BE2C (cell line): ENCODE results near the gene SELENOP.
"Not testable (repeated sequence)": the region's sequence is repeated elsewhere in the genome, so short reads cannot be mapped to it uniquely, and the experiment has no call there.

Experiments
- DNase-seq: peaks from one replicate; pipeline ENCODE4 v3.0.0-alpha.2; 2020
- H3K27me3 ChIP-seq: fragments of 250-450 bp; sonication (Bioruptor Pico); 2 replicates; pipeline ENCODE4 v1.5.1; 2020; ENCODE audit warnings: mild to moderate bottlenecking
- H3K36me3 ChIP-seq: fragments of 250-450 bp; sonication (Bioruptor Pico); 2 replicates; pipeline ENCODE4 v1.5.1; 2020; ENCODE audit warnings: mild to moderate bottlenecking
- H3K4me1 ChIP-seq: fragments of 250-450 bp; sonication (Bioruptor Pico); 2 replicates; pipeline ENCODE4 v1.5.1; 2020
- H3K4me3 ChIP-seq: 2 replicates; pipeline ENCODE4 v1.5.1; 2011; ENCODE audit warnings: low read depth, low read length
- H3K9me3 ChIP-seq: fragments of 250-450 bp; sonication (Bioruptor Pico); 2 replicates; pipeline ENCODE4 v1.5.1; 2020
- CTCF ChIP-seq: IDR thresholded peaks from 2 replicates; pipeline ENCODE4 v1.5.1; 2012; ENCODE audit warnings: mild to moderate bottlenecking, low read depth, low read length

SELENOP gene

GRCh38 chr5:42824347-42824976 is 12.8 kb upstream of the SELENOP start:
- Histone ChIP-seq H3K27me3 (no peaks in the 10 kb centered on the region), H3K4me1 (no peaks in the 10 kb centered on the region), H3K36me3 (no peaks in the 10 kb centered on the region), H3K4me3 (no peak overlapping the region), H3K9me3 (no peaks in the 10 kb centered on the region)
- DNase-seq, result no peak
- TF ChIP-seq CTCF, result no peak

- Histone ChIP-seq H3K4me3 (no peak overlapping the region), H3K27me3 (no peaks in the 10 kb centered on the region), H3K4me1 (no peaks in the 10 kb centered on the region), H3K9me3 (no peaks in the 10 kb centered on the region), H3K36me3 (no peaks in the 10 kb centered on the region)
- TF ChIP-seq CTCF, result no peak
- no peak for DNase-seq
These were observed 10.9 kb upstream of the SELENOP start for GRCh38 chr5:42822548-42822947.

GRCh38 chr5:42819745-42820144 is 8.1 kb upstream of the SELENOP start:
- no peak for TF ChIP-seq CTCF
- H3K27me3 ChIP-seq, result no peaks in the 10 kb centered on the region; the same call in 1 of the 2 replicates
- no peaks in the 10 kb centered on the region for H3K9me3 ChIP-seq
- no peak overlapping the region for H3K4me3 ChIP-seq
- no peaks in the 10 kb centered on the region for H3K36me3 ChIP-seq
- H3K4me1 ChIP-seq, result no peaks in the 10 kb centered on the region
- no peak for DNase-seq

- H3K9me3 ChIP-seq, H3K36me3 ChIP-seq, H3K4me1 ChIP-seq, H3K4me3 ChIP-seq, H3K27me3 ChIP-seq, DNase-seq: not testable (repeated sequence)
These were observed 4.9 kb upstream of the SELENOP start for GRCh38 chr5:42816546-42816945.

GRCh38 chr5:42813533-42813932 is 1.8 kb upstream of the SELENOP start:
- H3K36me3 ChIP-seq, result no peaks in the 10 kb centered on the region
- H3K9me3 ChIP-seq, result no peaks in the 10 kb centered on the region
- H3K4me1 ChIP-seq, result no peaks in the 10 kb centered on the region
- no peak for DNase-seq
- no peaks in the 10 kb centered on the region; the same call in 1 of the 2 replicates for H3K27me3 ChIP-seq
- H3K4me3 ChIP-seq, result no peak overlapping the region
- no peak for TF ChIP-seq CTCF

GRCh38 chr5:42812620-42813019 is 928 bp upstream of the SELENOP start:
- no peak overlapping the region for H3K4me3 ChIP-seq
- H3K9me3 ChIP-seq, result no peaks in the 10 kb centered on the region
- H3K27me3 ChIP-seq, result no peaks in the 10 kb centered on the region; the same call in 1 of the 2 replicates
- no peaks in the 10 kb centered on the region for H3K36me3 ChIP-seq
- no peak for TF ChIP-seq CTCF
- H3K4me1 ChIP-seq, result no peaks in the 10 kb centered on the region
- DNase-seq, result no peak
